Vagina (tissue), 2 donors: Measurements from ENCODE around the gene JAKMIP1. TPM values are rescaled to one million over a fixed set of nuclear protein-coding genes. Genes with fewer than 3 reads are reported as not detected.

Experiments
- DNase-seq, 2 donors: peaks; one replicate each; pipeline ENCODE4 v3.0.0-alpha.2; 2017; ENCODE audit errors: extremely low spot score in 2 of 2
- H3K27ac ChIP-seq: fragments of 200-600 bp; sonication (generic); one replicate; pipeline ENCODE4 v1.5.1; 2019
- H3K27me3 ChIP-seq: fragments of 200-600 bp; sonication (generic); one replicate; pipeline ENCODE4 v1.5.1; 2019
- H3K36me3 ChIP-seq, 2 donors: fragments of 200-600 bp; sonication (generic); one replicate each; pipeline ENCODE4 v1.5.1; 2017 to 2019
- H3K4me1 ChIP-seq: fragments of 200-600 bp; sonication (generic); one replicate; pipeline ENCODE4 v1.5.1; 2019
- H3K4me3 ChIP-seq, 2 donors: fragments of 200-600 bp; sonication (generic); 1 replicate in 1 of 2; 2 replicates in 1 of 2; pipeline ENCODE4 v1.5.1; 2016 to 2019
- H3K9me3 ChIP-seq: fragments of 200-600 bp; sonication (generic); one replicate; pipeline ENCODE4 v1.5.1; 2019
- POLR2A ChIP-seq, 2 donors: fragments of 450-650 bp; IDR thresholded peaks; one replicate each; pipeline ENCODE4 v1.6.1; 2017; ENCODE audit warnings: antibody characterized with exemption in 2 of 2, mild to moderate bottlenecking in 2 of 2, moderate library complexity in 2 of 2
- POLR2AphosphoS5 ChIP-seq, 2 donors: sonication (generic); formaldehyde crosslinking; IDR thresholded peaks; one replicate each; pipeline ENCODE4 v1.9.0; 2017; ENCODE audit warnings: antibody characterized with exemption in 2 of 2, mild to moderate bottlenecking in 2 of 2, low read depth in 1 of 2; ENCODE audit not compliant: insufficient read depth in 1 of 2
- intact Hi-C: fragments of 100-400 bp; cut with DNase I; formaldehyde crosslinking; loops from one replicate; pipeline ENCODE4 v1.15.1; 2023
- total RNA-seq: library from RNA; depleted of rRNA; stranded (reverse); fragments of >200 nt; gene quantifications from one replicate; pipeline ENCODE4 v1.2.3, GENCODE V29; 2016
- TF ChIP-seq, protein P1 (sequence below), 3 experiments: fragments of 450-650 bp in 2 of 3; fragments of 200-600 bp in 1 of 3; sonication (generic) in 1 of 3; IDR thresholded peaks; one replicate each; pipeline ENCODE4 v1.5.1; 2017 to 2019; ENCODE audit warnings: antibody characterized with exemption in 3 of 3, mild to moderate bottlenecking in 2 of 3, moderate library complexity in 2 of 3

JAKMIP1 gene
- total RNA-seq, 1 donor from 2014 or later, result 5.2 TPM

- intact Hi-C loops, result no loop called here
- H3K9me3 ChIP-seq, result no peaks in the 10 kb centered on the region
- no peaks in the 10 kb centered on the region for H3K36me3 ChIP-seq
- no peak overlapping the region for H3K4me3 ChIP-seq
- DNase-seq, result no peak
- TF ChIP-seq, protein P1, sequence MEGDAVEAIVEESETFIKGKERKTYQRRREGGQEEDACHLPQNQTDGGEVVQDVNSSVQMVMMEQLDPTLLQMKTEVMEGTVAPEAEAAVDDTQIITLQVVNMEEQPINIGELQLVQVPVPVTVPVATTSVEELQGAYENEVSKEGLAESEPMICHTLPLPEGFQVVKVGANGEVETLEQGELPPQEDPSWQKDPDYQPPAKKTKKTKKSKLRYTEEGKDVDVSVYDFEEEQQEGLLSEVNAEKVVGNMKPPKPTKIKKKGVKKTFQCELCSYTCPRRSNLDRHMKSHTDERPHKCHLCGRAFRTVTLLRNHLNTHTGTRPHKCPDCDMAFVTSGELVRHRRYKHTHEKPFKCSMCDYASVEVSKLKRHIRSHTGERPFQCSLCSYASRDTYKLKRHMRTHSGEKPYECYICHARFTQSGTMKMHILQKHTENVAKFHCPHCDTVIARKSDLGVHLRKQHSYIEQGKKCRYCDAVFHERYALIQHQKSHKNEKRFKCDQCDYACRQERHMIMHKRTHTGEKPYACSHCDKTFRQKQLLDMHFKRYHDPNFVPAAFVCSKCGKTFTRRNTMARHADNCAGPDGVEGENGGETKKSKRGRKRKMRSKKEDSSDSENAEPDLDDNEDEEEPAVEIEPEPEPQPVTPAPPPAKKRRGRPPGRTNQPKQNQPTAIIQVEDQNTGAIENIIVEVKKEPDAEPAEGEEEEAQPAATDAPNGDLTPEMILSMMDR (IDR thresholded peaks at IDR 0.05), result no peak
- TF ChIP-seq POLR2AphosphoS5 (IDR thresholded peaks at IDR 0.05; ENCODE audit: insufficient read depth in 1 of 2, low read depth in 1 of 2), result no peak
- TF ChIP-seq POLR2A (IDR thresholded peaks at IDR 0.05), result no peak
- no peaks in the 10 kb centered on the region for H3K27me3 ChIP-seq
- H3K27ac ChIP-seq, result no peak overlapping the region
- no peaks in the 10 kb centered on the region for H3K4me1 ChIP-seq
Observed at GRCh38 chr4:5980436-5981155, 219.8 kb downstream of the JAKMIP1 start.

GRCh38 chr4:5979981-5980380 is 220.4 kb downstream of the JAKMIP1 start:
- Histone ChIP-seq H3K4me1 (no peaks in the 10 kb centered on the region), H3K27ac (no peak overlapping the region), H3K4me3 (no peak overlapping the region), H3K27me3 (no peaks in the 10 kb centered on the region), H3K9me3 (no peaks in the 10 kb centered on the region), H3K36me3 (no peaks in the 10 kb centered on the region)
- DNase-seq, result no peak
- intact Hi-C loops, result no loop called here
- TF ChIP-seq POLR2AphosphoS5 (IDR thresholded peaks at IDR 0.05; ENCODE audit: insufficient read depth in 1 of 2, low read depth in 1 of 2) (no peak), POLR2A (IDR thresholded peaks at IDR 0.05) (no peak)
- TF ChIP-seq, protein P1 (IDR thresholded peaks at IDR 0.05), result no peak

GRCh38 chr4:5976921-5977320 is 223.4 kb downstream of the JAKMIP1 start:
- TF ChIP-seq, protein P1 (IDR thresholded peaks at IDR 0.05), result no peak
- TF ChIP-seq POLR2AphosphoS5 (IDR thresholded peaks at IDR 0.05; ENCODE audit: insufficient read depth in 1 of 2, low read depth in 1 of 2) (no peak), POLR2A (IDR thresholded peaks at IDR 0.05) (no peak)
- no peak overlapping the region for H3K4me3 ChIP-seq
- H3K4me1 ChIP-seq, result no peaks in the 10 kb centered on the region
- intact Hi-C loops, result no loop called here
- no peak overlapping the region for H3K27ac ChIP-seq
- DNase-seq, result no peak
- H3K27me3 ChIP-seq, result no peaks in the 10 kb centered on the region
- no peaks in the 10 kb centered on the region for H3K36me3 ChIP-seq
- no peaks in the 10 kb centered on the region for H3K9me3 ChIP-seq

- TF ChIP-seq POLR2AphosphoS5 (IDR thresholded peaks at IDR 0.05; ENCODE audit: insufficient read depth in 1 of 2, low read depth in 1 of 2) (no peak), POLR2A (IDR thresholded peaks at IDR 0.05) (no peak)
- TF ChIP-seq, protein P1 (IDR thresholded peaks at IDR 0.05), result no peak
- H3K27me3 ChIP-seq, result no peaks in the 10 kb centered on the region
- no peak for DNase-seq
Observed at GRCh38 chr4:5976431-5976830, 223.9 kb downstream of the JAKMIP1 start.

More at GRCh38 chr4:5976431-5976830, 223.9 kb downstream of the JAKMIP1 start:
- Histone ChIP-seq H3K27ac (no peak overlapping the region), H3K9me3 (no peaks in the 10 kb centered on the region), H3K4me1 (no peaks in the 10 kb centered on the region), H3K4me3 (no peak overlapping the region), H3K36me3 (no peaks in the 10 kb centered on the region)
- intact Hi-C loops, result no loop called here

Other genes starting within 250 kb of the JAKMIP1 start
- 0.49 TPM for gene C4orf50, start 182.1 kb downstream of the JAKMIP1 start, total RNA-seq
- gene WFS1, start 69.3 kb upstream of the JAKMIP1 start, total RNA-seq, result 91.8 TPM